K562 (cell line): ENCODE data around the gene ABCA3. TPM values are rescaled to one million over a fixed set of nuclear protein-coding genes. Genes with fewer than 3 reads are reported as not detected.

Experiments used
- ARID2 ChIP-seq: fragments of 450-650 bp; IDR thresholded peaks from 2 replicates; pipeline ENCODE4 v1.6.1; 2017; ENCODE audit warnings: antibody characterized with exemption, mild to moderate bottlenecking
- ATF2 ChIP-seq: sonication (generic); formaldehyde crosslinking; IDR thresholded peaks from 2 replicates; pipeline ENCODE4 v1.8.1; 2022; ENCODE audit warnings: missing genetic modification reagents
- BRCA1 ChIP-seq, 2 experiments: fragments of 450-650 bp in 1 of 2; sonication (generic) in 1 of 2; formaldehyde crosslinking in 1 of 2; IDR thresholded peaks; 2 replicates each; pipeline versions ENCODE4 v1.5.0 to v1.6.1; 2017 to 2020; ENCODE audit warnings: mild to moderate bottlenecking in 1 of 2, missing genetic modification reagents in 1 of 2
- C11orf30 ChIP-seq: fragments of 450-650 bp; IDR thresholded peaks from 2 replicates; pipeline ENCODE4 v1.6.1; 2016; ENCODE audit warnings: low read depth, mild to moderate bottlenecking
- CBFA2T2 ChIP-seq: fragments of 450-650 bp; conservative IDR thresholded peaks from 2 replicates; pipeline ENCODE4 v1.6.1; 2017; ENCODE audit warnings: mild to moderate bottlenecking
- CCAR2 ChIP-seq: fragments of 200-400 bp; formaldehyde crosslinking; IDR thresholded peaks from 2 replicates; pipeline ENCODE4 v1.6.1; 2017; ENCODE audit warnings: mild to moderate bottlenecking, low read depth, low read length
- DDX20 ChIP-seq: fragments of 450-650 bp; IDR thresholded peaks from 2 replicates; pipeline ENCODE4 v1.6.1; 2016; ENCODE audit warnings: missing genetic modification characterization, low read depth, mild to moderate bottlenecking, missing compliant biosample characterization, moderate library complexity
- ELF4 ChIP-seq: fragments of 450-650 bp; formaldehyde crosslinking; IDR thresholded peaks from 2 replicates; pipeline ENCODE4 v1.4.0; 2022; ENCODE audit warnings: missing genetic modification characterization
- EP400 ChIP-seq: fragments of 450-650 bp; IDR thresholded peaks from 2 replicates; pipeline ENCODE4 v1.6.1; 2017; ENCODE audit warnings: antibody characterized with exemption, mild to moderate bottlenecking, moderate library complexity
- HDAC1 ChIP-seq, 2 experiments: fragments of 450-650 bp; IDR thresholded peaks; 2 replicates each; pipeline ENCODE4 v1.6.1; 2016 to 2017; ENCODE audit warnings: inconsistent platforms in 1 of 2, mild to moderate bottlenecking in 1 of 2, moderate library complexity in 1 of 2
- HNRNPLL ChIP-seq: fragments of 200-400 bp; formaldehyde crosslinking; IDR thresholded peaks from 2 replicates; pipeline ENCODE4 v1.6.1; 2017; ENCODE audit warnings: low read length, low read depth, mild to moderate bottlenecking; ENCODE audit not compliant: poor library complexity, severe bottlenecking
- HOXB6 ChIP-seq: fragments of 250-450 bp; sonication (Bioruptor Pico); IDR thresholded peaks from 2 replicates; pipeline ENCODE4 v1.5.1; 2022; ENCODE audit warnings: mild to moderate bottlenecking, borderline replicate concordance
- MXI1 ChIP-seq: IDR thresholded peaks from 2 replicates; pipeline ENCODE4 v1.6.1; 2011; ENCODE audit warnings: low read depth, mild to moderate bottlenecking, improper control_type of control experiment, low read length
- NONO ChIP-seq, 2 experiments: fragments of 200-400 bp in 1 of 2; fragments of 450-650 bp in 1 of 2; formaldehyde crosslinking in 1 of 2; IDR thresholded peaks; 2 replicates each; pipeline ENCODE4 v1.6.1; 2017; ENCODE audit warnings: low read depth in 2 of 2, mild to moderate bottlenecking in 2 of 2, moderate library complexity in 2 of 2, low read length in 1 of 2
- PHB2 ChIP-seq: fragments of 450-650 bp; IDR thresholded peaks from 2 replicates; pipeline ENCODE4 v1.6.1; 2017; ENCODE audit warnings: low read depth
- POU5F1 ChIP-seq: fragments of 150-350 bp; IDR thresholded peaks from 2 replicates; pipeline ENCODE4 v1.6.1; 2014; ENCODE audit warnings: borderline replicate concordance, low read length, low read depth, mild to moderate bottlenecking; ENCODE audit not compliant: partially characterized antibody
- RNF2 ChIP-seq: sonication (generic); IDR thresholded peaks from 2 replicates; pipeline ENCODE4 v1.6.1; 2016
- SMC3 ChIP-seq: conservative IDR thresholded peaks from 2 replicates; pipeline ENCODE4 v1.6.1; 2011; ENCODE audit warnings: low read depth, low read length, improper control_type of control experiment; ENCODE audit not compliant: insufficient read depth
- SNAPC5 ChIP-seq: fragments of 250-450 bp; sonication (Bioruptor Pico); IDR thresholded peaks from 2 replicates; pipeline ENCODE4 v1.8.0; 2021; ENCODE audit warnings: moderate library complexity, mild to moderate bottlenecking, inconsistent platforms
- TARDBP ChIP-seq: fragments of 450-650 bp; IDR thresholded peaks from 2 replicates; pipeline ENCODE4 v1.6.1; 2016
- TEAD4 ChIP-seq, 2 experiments: sonication (generic) in 1 of 2; formaldehyde crosslinking in 1 of 2; IDR thresholded peaks; 2 replicates each; pipeline versions ENCODE4 v1.6.1 to v1.8.0; 2012 to 2022; ENCODE audit warnings: borderline replicate concordance in 1 of 2, inconsistent platforms in 1 of 2, low read length in 1 of 2, mild to moderate bottlenecking in 1 of 2, missing genetic modification reagents in 1 of 2
- TRIM24 ChIP-seq, 2 experiments: fragments of 450-650 bp; IDR thresholded peaks; 2 replicates each; pipeline ENCODE4 v1.6.1; 2016
- ZBTB1 ChIP-seq: sonication (generic); formaldehyde crosslinking; IDR thresholded peaks from 2 replicates; pipeline ENCODE4 v1.8.1; 2023; ENCODE audit warnings: missing genetic modification reagents, low read depth, mild to moderate bottlenecking, borderline replicate concordance
- ZNF12 ChIP-seq: sonication (generic); formaldehyde crosslinking; IDR thresholded peaks from 2 replicates; pipeline ENCODE4 v1.4.0; 2020; ENCODE audit warnings: mild to moderate bottlenecking, missing genetic modification reagents
- ZNF551 ChIP-seq: fragments of 250-450 bp; sonication (Bioruptor Pico); IDR thresholded peaks from 2 replicates; pipeline ENCODE4 v1.5.0; 2021; ENCODE audit warnings: mild to moderate bottlenecking, moderate library complexity
- ZNF639 ChIP-seq, 2 experiments: fragments of 200-800 bp in 1 of 2; sonication (Bioruptor generic) in 1 of 2; sonication (generic) in 1 of 2; formaldehyde crosslinking in 1 of 2; IDR thresholded peaks in 1 of 2; conservative IDR thresholded peaks in 1 of 2; 2 replicates each; pipeline versions ENCODE4 v1.5.0 to v1.6.1; 2016 to 2020; ENCODE audit warnings: missing compliant biosample characterization in 1 of 2, missing genetic modification characterization in 1 of 2, missing genetic modification reagents in 1 of 2
- polyA plus RNA-seq, 8 experiments: library from polyadenylated mRNA; depleted of rRNA in 4 of 8; stranded (reverse) in 5 of 8; unstranded in 3 of 8; fragments of >200 nt; fragmentation: Nextera tagmentation in 2 of 8; fragmentation: Illumina TruSeq in 1 of 8; extraction: Ambion mirVana in 2 of 8; extraction: Trizol in 1 of 8; gene quantifications; 2 replicates each; pipeline versions ENCODE4 v1.2.1 to v1.2.3, GENCODE V29; 2011 to 2014; ENCODE audit warnings: inconsistent platforms in 1 of 8, missing spikeins in 1 of 8
- total RNA-seq, 7 experiments: library from RNA; depleted of rRNA in 6 of 7; stranded (reverse); fragments of >200 nt in 6 of 7; fragmentation: Illumina TruSeq in 2 of 7; extraction: Trizol in 2 of 7; gene quantifications; 2 replicates each; pipeline versions ENCODE4 v1.2.1 to v1.2.3, GENCODE V29; 2011 to 2021; ENCODE audit warnings: low replicate concordance in 1 of 7

The ABCA3 gene
- total and polyA plus RNA-seq, 9 of the 15 experiments (the other 6 are each of a cell fraction or from before 2014, with no cell fraction given), result 0.66 to 23.7 (median 6.9) TPM

- TF ChIP-seq ZNF639 (CRISPR knock-in tag; conservative IDR thresholded peaks at IDR 0.05 in 1 of 2, IDR thresholded peaks at IDR 0.05 in 1 of 2), result no peak
- no peak for TF ChIP-seq ZNF12
- TF ChIP-seq RNF2, result no peak
- TF ChIP-seq ELF4 (CRISPR knock-in tag), result no peak
- no peak; a peak in 1 of 4 replicates for TF ChIP-seq NONO (IDR thresholded peaks at IDR 0.05; ENCODE audit: low read depth in 2 of 2, low read length in 1 of 2)
- TF ChIP-seq DDX20 (tag), result no peak
- TF ChIP-seq SMC3, result no peak
- TF ChIP-seq HNRNPLL, result peak; percentile 87
- no peak for TF ChIP-seq PHB2
- TF ChIP-seq SNAPC5 (CRISPR knock-in tag), result no peak
- no peak for TF ChIP-seq ATF2 (CRISPR knock-in tag)
- no peak for TF ChIP-seq POU5F1
- TF ChIP-seq HDAC1 (IDR thresholded peaks at IDR 0.05), result peak in 1 of 2 experiments; percentile 54; a peak in 1 of 4 replicates
- no peak for TF ChIP-seq CCAR2
- TF ChIP-seq BRCA1 (IDR thresholded peaks at IDR 0.05), result no peak
- TF ChIP-seq BRCA1 (CRISPR knock-in tag; IDR thresholded peaks at IDR 0.05), result no peak
- TF ChIP-seq ARID2, result no peak
- peak; percentile 88 for TF ChIP-seq EP400
- TF ChIP-seq TRIM24 (IDR thresholded peaks at IDR 0.05), result peak in 1 of 2 experiments; percentile 33; a peak in 1 of 4 replicates
- no peak for TF ChIP-seq TEAD4 (IDR thresholded peaks at IDR 0.05; ENCODE audit: low read length)
- no peak for TF ChIP-seq TEAD4 (CRISPR knock-in tag; IDR thresholded peaks at IDR 0.05; ENCODE audit: borderline replicate concordance)
- TF ChIP-seq ZBTB1 (CRISPR knock-in tag), result peak; percentile 3; the same call in 1 of the 2 replicates
- TF ChIP-seq TARDBP, result peak; percentile 14; the same call in 1 of the 2 replicates
- TF ChIP-seq CBFA2T2, result no peak
- no peak for TF ChIP-seq ZNF551 (CRISPR knock-in tag)
- peak; percentile 30; the same call in 1 of the 2 replicates for TF ChIP-seq C11orf30
- TF ChIP-seq HOXB6, result no peak
- TF ChIP-seq MXI1, result no peak
Observed at GRCh38 chr16:2339521-2340484, 725 bp downstream of the ABCA3 start (continued).
